GM23338 (cell line): ENCODE data around the gene RPIA. TPM values are rescaled to one million over a fixed set of nuclear protein-coding genes. Genes with fewer than 3 reads are reported as not detected.

Experiments used
- EZH2 ChIP-seq: fragments of 200-600 bp; sonication (generic); IDR thresholded peaks from one replicate; pipeline ENCODE4 v1.8.0; 2017; ENCODE audit warnings: antibody characterized with exemption, mild to moderate bottlenecking, low read depth; ENCODE audit not compliant: unreplicated experiment
- JUNB ChIP-seq: IDR thresholded peaks from one replicate; pipeline ENCODE4 v1.6.1; 2016; ENCODE audit warnings: antibody characterized with exemption; ENCODE audit not compliant: unreplicated experiment
- NANOG ChIP-seq: IDR thresholded peaks from 2 replicates; pipeline ENCODE4 v1.6.1; 2016; ENCODE audit warnings: antibody characterized with exemption, borderline replicate concordance
- POLR2AphosphoS5 ChIP-seq: IDR thresholded peaks from 2 replicates; pipeline ENCODE4 v1.6.1; 2016; ENCODE audit warnings: antibody characterized with exemption, low read depth
- STAT1 ChIP-seq: IDR thresholded peaks from one replicate; pipeline ENCODE4 v1.6.1; 2016; ENCODE audit warnings: antibody characterized with exemption; ENCODE audit not compliant: unreplicated experiment
- polyA plus RNA-seq: library from polyadenylated mRNA; unstranded; fragments of >200 nt; fragmentation: Nextera tagmentation; extraction: Ambion mirVana; gene quantifications from 2 replicates; pipeline ENCODE4 v1.2.1, GENCODE V29; 2016
- total RNA-seq: library from RNA; depleted of rRNA; stranded (reverse); fragments of >200 nt; shearing (Covaris generic); gene quantifications from 2 replicates; pipeline ENCODE4 v1.2.3, GENCODE V29; 2014
- TF ChIP-seq, protein P1 (sequence below): fragments of 250-450 bp; sonication (Bioruptor Pico); IDR thresholded peaks from 2 replicates; pipeline ENCODE4 v1.5.0; 2020; ENCODE audit warnings: mild to moderate bottlenecking, moderate library complexity
- TF ChIP-seq, protein P2 (sequence below): IDR thresholded peaks from one replicate; pipeline ENCODE4 v1.6.1; 2018; ENCODE audit warnings: antibody characterized with exemption; ENCODE audit not compliant: unreplicated experiment

The RPIA gene
- total and polyA plus RNA-seq, 2 experiments from 2014 or later: 18.8 to 22.5 TPM

DNA sequence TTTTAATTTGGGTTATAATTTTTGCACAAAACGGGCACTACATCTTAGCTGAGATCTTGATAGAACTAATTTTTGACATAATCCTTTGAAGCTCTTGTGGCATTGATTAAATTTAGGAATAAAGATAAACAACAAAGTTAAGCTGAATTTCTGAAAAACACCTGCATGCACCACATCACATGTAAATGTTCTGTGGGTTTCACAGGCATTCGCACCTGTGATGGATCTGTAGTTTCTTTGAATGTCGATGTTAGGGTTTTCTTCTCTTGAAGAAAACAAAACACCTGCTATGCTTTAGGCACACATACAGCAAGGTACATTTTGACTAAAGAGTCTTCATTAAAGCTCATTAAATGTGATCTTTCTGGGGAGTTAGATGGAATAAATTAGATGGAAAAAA, 60.3 kb downstream of the RPIA start (continued):
- TF ChIP-seq, protein P1, sequence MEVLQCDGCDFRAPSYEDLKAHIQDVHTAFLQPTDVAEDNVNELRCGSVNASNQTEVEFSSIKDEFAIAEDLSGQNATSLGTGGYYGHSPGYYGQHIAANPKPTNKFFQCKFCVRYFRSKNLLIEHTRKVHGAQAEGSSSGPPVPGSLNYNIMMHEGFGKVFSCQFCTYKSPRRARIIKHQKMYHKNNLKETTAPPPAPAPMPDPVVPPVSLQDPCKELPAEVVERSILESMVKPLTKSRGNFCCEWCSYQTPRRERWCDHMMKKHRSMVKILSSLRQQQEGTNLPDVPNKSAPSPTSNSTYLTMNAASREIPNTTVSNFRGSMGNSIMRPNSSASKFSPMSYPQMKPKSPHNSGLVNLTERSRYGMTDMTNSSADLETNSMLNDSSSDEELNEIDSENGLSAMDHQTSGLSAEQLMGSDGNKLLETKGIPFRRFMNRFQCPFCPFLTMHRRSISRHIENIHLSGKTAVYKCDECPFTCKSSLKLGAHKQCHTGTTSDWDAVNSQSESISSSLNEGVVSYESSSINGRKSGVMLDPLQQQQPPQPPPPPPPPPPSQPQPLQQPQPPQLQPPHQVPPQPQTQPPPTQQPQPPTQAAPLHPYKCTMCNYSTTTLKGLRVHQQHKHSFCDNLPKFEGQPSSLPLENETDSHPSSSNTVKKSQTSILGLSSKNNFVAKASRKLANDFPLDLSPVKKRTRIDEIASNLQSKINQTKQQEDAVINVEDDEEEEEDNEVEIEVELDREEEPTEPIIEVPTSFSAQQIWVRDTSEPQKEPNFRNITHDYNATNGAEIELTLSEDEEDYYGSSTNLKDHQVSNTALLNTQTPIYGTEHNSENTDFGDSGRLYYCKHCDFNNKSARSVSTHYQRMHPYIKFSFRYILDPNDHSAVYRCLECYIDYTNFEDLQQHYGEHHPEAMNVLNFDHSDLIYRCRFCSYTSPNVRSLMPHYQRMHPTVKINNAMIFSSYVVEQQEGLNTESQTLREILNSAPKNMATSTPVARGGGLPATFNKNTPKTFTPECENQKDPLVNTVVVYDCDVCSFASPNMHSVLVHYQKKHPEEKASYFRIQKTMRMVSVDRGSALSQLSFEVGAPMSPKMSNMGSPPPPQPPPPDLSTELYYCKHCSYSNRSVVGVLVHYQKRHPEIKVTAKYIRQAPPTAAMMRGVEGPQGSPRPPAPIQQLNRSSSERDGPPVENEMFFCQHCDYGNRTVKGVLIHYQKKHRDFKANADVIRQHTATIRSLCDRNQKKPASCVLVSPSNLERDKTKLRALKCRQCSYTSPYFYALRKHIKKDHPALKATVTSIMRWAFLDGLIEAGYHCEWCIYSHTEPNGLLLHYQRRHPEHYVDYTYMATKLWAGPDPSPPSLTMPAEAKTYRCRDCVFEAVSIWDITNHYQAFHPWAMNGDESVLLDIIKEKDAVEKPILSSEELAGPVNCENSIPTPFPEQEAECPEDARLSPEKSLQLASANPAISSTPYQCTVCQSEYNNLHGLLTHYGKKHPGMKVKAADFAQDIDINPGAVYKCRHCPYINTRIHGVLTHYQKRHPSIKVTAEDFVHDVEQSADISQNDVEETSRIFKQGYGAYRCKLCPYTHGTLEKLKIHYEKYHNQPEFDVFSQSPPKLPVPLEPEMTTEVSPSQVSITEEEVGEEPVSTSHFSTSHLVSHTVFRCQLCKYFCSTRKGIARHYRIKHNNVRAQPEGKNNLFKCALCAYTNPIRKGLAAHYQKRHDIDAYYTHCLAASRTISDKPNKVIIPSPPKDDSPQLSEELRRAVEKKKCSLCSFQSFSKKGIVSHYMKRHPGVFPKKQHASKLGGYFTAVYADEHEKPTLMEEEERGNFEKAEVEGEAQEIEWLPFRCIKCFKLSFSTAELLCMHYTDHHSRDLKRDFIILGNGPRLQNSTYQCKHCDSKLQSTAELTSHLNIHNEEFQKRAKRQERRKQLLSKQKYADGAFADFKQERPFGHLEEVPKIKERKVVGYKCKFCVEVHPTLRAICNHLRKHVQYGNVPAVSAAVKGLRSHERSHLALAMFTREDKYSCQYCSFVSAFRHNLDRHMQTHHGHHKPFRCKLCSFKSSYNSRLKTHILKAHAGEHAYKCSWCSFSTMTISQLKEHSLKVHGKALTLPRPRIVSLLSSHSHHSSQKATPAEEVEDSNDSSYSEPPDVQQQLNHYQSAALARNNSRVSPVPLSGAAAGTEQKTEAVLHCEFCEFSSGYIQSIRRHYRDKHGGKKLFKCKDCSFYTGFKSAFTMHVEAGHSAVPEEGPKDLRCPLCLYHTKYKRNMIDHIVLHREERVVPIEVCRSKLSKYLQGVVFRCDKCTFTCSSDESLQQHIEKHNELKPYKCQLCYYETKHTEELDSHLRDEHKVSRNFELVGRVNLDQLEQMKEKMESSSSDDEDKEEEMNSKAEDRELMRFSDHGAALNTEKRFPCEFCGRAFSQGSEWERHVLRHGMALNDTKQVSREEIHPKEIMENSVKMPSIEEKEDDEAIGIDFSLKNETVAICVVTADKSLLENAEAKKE (CRISPR knock-in tag): no peak
- no peak for TF ChIP-seq POLR2AphosphoS5
- TF ChIP-seq STAT1: no peak
- TF ChIP-seq, protein P2, sequence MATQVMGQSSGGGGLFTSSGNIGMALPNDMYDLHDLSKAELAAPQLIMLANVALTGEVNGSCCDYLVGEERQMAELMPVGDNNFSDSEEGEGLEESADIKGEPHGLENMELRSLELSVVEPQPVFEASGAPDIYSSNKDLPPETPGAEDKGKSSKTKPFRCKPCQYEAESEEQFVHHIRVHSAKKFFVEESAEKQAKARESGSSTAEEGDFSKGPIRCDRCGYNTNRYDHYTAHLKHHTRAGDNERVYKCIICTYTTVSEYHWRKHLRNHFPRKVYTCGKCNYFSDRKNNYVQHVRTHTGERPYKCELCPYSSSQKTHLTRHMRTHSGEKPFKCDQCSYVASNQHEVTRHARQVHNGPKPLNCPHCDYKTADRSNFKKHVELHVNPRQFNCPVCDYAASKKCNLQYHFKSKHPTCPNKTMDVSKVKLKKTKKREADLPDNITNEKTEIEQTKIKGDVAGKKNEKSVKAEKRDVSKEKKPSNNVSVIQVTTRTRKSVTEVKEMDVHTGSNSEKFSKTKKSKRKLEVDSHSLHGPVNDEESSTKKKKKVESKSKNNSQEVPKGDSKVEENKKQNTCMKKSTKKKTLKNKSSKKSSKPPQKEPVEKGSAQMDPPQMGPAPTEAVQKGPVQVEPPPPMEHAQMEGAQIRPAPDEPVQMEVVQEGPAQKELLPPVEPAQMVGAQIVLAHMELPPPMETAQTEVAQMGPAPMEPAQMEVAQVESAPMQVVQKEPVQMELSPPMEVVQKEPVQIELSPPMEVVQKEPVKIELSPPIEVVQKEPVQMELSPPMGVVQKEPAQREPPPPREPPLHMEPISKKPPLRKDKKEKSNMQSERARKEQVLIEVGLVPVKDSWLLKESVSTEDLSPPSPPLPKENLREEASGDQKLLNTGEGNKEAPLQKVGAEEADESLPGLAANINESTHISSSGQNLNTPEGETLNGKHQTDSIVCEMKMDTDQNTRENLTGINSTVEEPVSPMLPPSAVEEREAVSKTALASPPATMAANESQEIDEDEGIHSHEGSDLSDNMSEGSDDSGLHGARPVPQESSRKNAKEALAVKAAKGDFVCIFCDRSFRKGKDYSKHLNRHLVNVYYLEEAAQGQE: no peak
- no peak for TF ChIP-seq NANOG
- no peak for TF ChIP-seq EZH2
- no peak for TF ChIP-seq JUNB
